Urinary bladder (tissue), 4 donors: ENCODE measurements around the gene PARD3B. TPM values are rescaled to one million over a fixed set of nuclear protein-coding genes. Genes with fewer than 3 reads are reported as not detected.

Source experiments
- DNase-seq: peaks from one replicate; pipeline ENCODE4 v3.0.0-alpha.2; 2015; ENCODE audit errors: extremely low spot score
- H3K27ac ChIP-seq: one replicate; pipeline ENCODE4 v1.5.1; 2013; ENCODE audit warnings: low read depth, mild to moderate bottlenecking, moderate library complexity
- H3K36me3 ChIP-seq: one replicate; pipeline ENCODE4 v1.6.1; 2013; ENCODE audit warnings: mild to moderate bottlenecking, moderate library complexity; ENCODE audit not compliant: insufficient read depth
- H3K4me1 ChIP-seq: one replicate; pipeline ENCODE4 v1.6.1; 2013; ENCODE audit warnings: mild to moderate bottlenecking, moderate library complexity; ENCODE audit not compliant: insufficient read depth
- H3K4me3 ChIP-seq: one replicate; pipeline ENCODE4 v1.5.1; 2013; ENCODE audit warnings: low read depth, low read length
- WGBS: extraction: QIAGEN DNeasy Blood & Tissue Kit; methylation state at CpG from one replicate; pipeline ENCODE4 v1.1.7; 2013; 5-methylcytosine and 5-hydroxymethylcytosine counted together
- polyA plus RNA-seq: library from polyadenylated mRNA; stranded (reverse); fragments of 200-250 nt; gene quantifications from one replicate; pipeline ENCODE4 v1.2.3, GENCODE V29; 2013
- total RNA-seq: library from RNA; depleted of rRNA; stranded (reverse); fragments of >200 nt; gene quantifications from one replicate; pipeline ENCODE4 v1.2.3, GENCODE V29; 2014
- donor health status: healthy with polysubstance abuse.
- donor health status: healthy.

PARD3B gene
- total and polyA plus RNA-seq, 2 donors: 9.1 to 42.9 TPM

GRCh38 chr2:205001300-205001966 is 456.2 kb downstream of the PARD3B start:
- no peak for DNase-seq
- H3K4me3 ChIP-seq: no peak overlapping the region
- 85% methylated on average over 8 of the region's 8 CpGs for WGBS
- H3K4me1 ChIP-seq: no peaks in the 10 kb centered on the region
- H3K27ac ChIP-seq: no peak overlapping the region
- no peaks in the 10 kb centered on the region for H3K36me3 ChIP-seq

GRCh38 chr2:205002390-205002789 is 457.1 kb downstream of the PARD3B start:
- WGBS: 95% methylated on average over 3 of the region's 3 CpGs
- no peak overlapping the region for H3K27ac ChIP-seq
- H3K4me1 ChIP-seq: no peaks in the 10 kb centered on the region
- no peaks in the 10 kb centered on the region for H3K36me3 ChIP-seq
- no peak for DNase-seq
- no peak overlapping the region for H3K4me3 ChIP-seq

- Histone ChIP-seq H3K36me3 (no peaks in the 10 kb centered on the region), H3K27ac (no peak overlapping the region), H3K4me1 (no peaks in the 10 kb centered on the region), H3K4me3 (no peak overlapping the region)
- WGBS: 89% methylated on average over 4 of the region's 4 CpGs
- no peak for DNase-seq
Observed at GRCh38 chr2:205003288-205003687, 458.0 kb downstream of the PARD3B start.

GRCh38 chr2:205010196-205010595 is 464.9 kb downstream of the PARD3B start:
- Histone ChIP-seq H3K36me3 (no peaks in the 10 kb centered on the region), H3K27ac (no peak overlapping the region), H3K4me1 (no peaks in the 10 kb centered on the region), H3K4me3 (no peak overlapping the region)
- 1% methylated on average over 1 of the region's 1 CpG for WGBS
- no peak for DNase-seq

- H3K4me1 ChIP-seq: no peaks in the 10 kb centered on the region
- DNase-seq: no peak
- no peaks in the 10 kb centered on the region for H3K36me3 ChIP-seq
- H3K27ac ChIP-seq: no peak overlapping the region
- no peak overlapping the region for H3K4me3 ChIP-seq
- WGBS: 88% methylated on average over 2 of the region's 2 CpGs
Observed at GRCh38 chr2:205011031-205011430, 465.8 kb downstream of the PARD3B start.

- H3K4me1 ChIP-seq: no peaks in the 10 kb centered on the region
- no peak for DNase-seq
- WGBS: 86% methylated on average over 8 of the region's 8 CpGs
- H3K36me3 ChIP-seq: no peaks in the 10 kb centered on the region
- no peak overlapping the region for H3K4me3 ChIP-seq
- H3K27ac ChIP-seq: no peak overlapping the region
Observed at GRCh38 chr2:205012961-205013360, 467.7 kb downstream of the PARD3B start.

GRCh38 chr2:205013586-205013985 is 468.3 kb downstream of the PARD3B start:
- no peak for DNase-seq
- H3K27ac ChIP-seq: no peak overlapping the region
- no peaks in the 10 kb centered on the region for H3K4me1 ChIP-seq
- H3K36me3 ChIP-seq: no peaks in the 10 kb centered on the region
- H3K4me3 ChIP-seq: no peak overlapping the region
- 98% methylated on average over 3 of the region's 3 CpGs for WGBS

- Histone ChIP-seq H3K4me3 (no peak overlapping the region), H3K36me3 (no peaks in the 10 kb centered on the region), H3K4me1 (no peaks in the 10 kb centered on the region), H3K27ac (no peak overlapping the region)
- no peak for DNase-seq
- 91% methylated on average over 2 of the region's 2 CpGs for WGBS
Observed at GRCh38 chr2:205014201-205014600, 468.9 kb downstream of the PARD3B start.

GRCh38 chr2:205017381-205017780 is 472.1 kb downstream of the PARD3B start:
- Histone ChIP-seq H3K4me3 (no peak overlapping the region), H3K4me1 (no peaks in the 10 kb centered on the region), H3K27ac (no peak overlapping the region), H3K36me3 (no peaks in the 10 kb centered on the region)
- DNase-seq: no peak
- WGBS: 74% methylated on average over 2 of the region's 2 CpGs

GRCh38 chr2:205017912-205018311 is 472.6 kb downstream of the PARD3B start:
- H3K4me1 ChIP-seq: no peaks in the 10 kb centered on the region
- 96% methylated on average over 1 of the region's 1 CpG for WGBS
- no peak overlapping the region for H3K4me3 ChIP-seq
- H3K27ac ChIP-seq: no peak overlapping the region
- no peak for DNase-seq
- H3K36me3 ChIP-seq: no peaks in the 10 kb centered on the region

GRCh38 chr2:205020673-205021072 is 475.4 kb downstream of the PARD3B start:
- H3K27ac ChIP-seq: no peak overlapping the region
- H3K36me3 ChIP-seq: no peaks in the 10 kb centered on the region
- no peaks in the 10 kb centered on the region for H3K4me1 ChIP-seq
- 88% methylated on average over 3 of the region's 3 CpGs for WGBS
- no peak for DNase-seq
- no peak overlapping the region for H3K4me3 ChIP-seq

GRCh38 chr2:205022841-205023240 is 477.6 kb downstream of the PARD3B start:
- no peak overlapping the region for H3K27ac ChIP-seq
- H3K4me3 ChIP-seq: no peak overlapping the region
- 94% methylated on average over 5 of the region's 5 CpGs for WGBS
- no peaks in the 10 kb centered on the region for H3K36me3 ChIP-seq
- no peak for DNase-seq
- no peaks in the 10 kb centered on the region for H3K4me1 ChIP-seq

GRCh38 chr2:205024822-205025518 is 479.7 kb downstream of the PARD3B start:
- 20% methylated on average over 10 of the region's 10 CpGs for WGBS
- Histone ChIP-seq H3K36me3 (no peaks in the 10 kb centered on the region), H3K4me3 (no peak overlapping the region), H3K4me1 (no peaks in the 10 kb centered on the region), H3K27ac (no peak overlapping the region)
- DNase-seq: no peak

GRCh38 chr2:205025580-205026240 is 480.4 kb downstream of the PARD3B start:
- WGBS: 53% methylated on average over 11 of the region's 11 CpGs
- DNase-seq: no peak
- no peak overlapping the region for H3K4me3 ChIP-seq
- no peaks in the 10 kb centered on the region for H3K36me3 ChIP-seq
- H3K27ac ChIP-seq: no peak overlapping the region
- H3K4me1 ChIP-seq: no peaks in the 10 kb centered on the region
